Measurements from ENCODE around the gene WDR59. TPM values are rescaled to one million over a fixed set of nuclear protein-coding genes. Genes with fewer than 3 reads are reported as not detected.

WDR59 gene
- total RNA-seq, 4 donors from 2014 or later, result 29.1 to 112 (median 42.6) TPM

- DNase-seq, result no peak
These were observed 116.4 kb downstream of the WDR59 start for GRCh38 chr16:74868501-74868900.

GRCh38 chr16:74868035-74868434, 116.9 kb downstream of the WDR59 start:
- intact Hi-C loops (cut with DNase I; ENCODE audit: low total_unique reads) (no loop called here), in situ Hi-C loops (cut with MboI; ENCODE audit: low pct_ligation_motif_present in 1 of 4, low pct_unique_long_range_greater_than_20kb in 1 of 4, low sequenced_read_pairs in 3 of 4) (loop anchor here (10.0 to 25.0 kb wide), 3 partner anchors 53 to 156 kb away; partner anchors contain the start of gene MLKL (in 2 of the 4))
- Histone ChIP-seq H3K27me3 (no peaks in the 10 kb centered on the region), H3K9me3 (no peaks in the 10 kb centered on the region), H3K4me1 (no peaks in the 10 kb centered on the region), H3K4me3 (no peak overlapping the region), H3K36me3 (no peaks in the 10 kb centered on the region), H3K27ac (peak overlapping the region in 1 of 4 donors; percentile 7)
- no peak for TF ChIP-seq POLR2A (IDR thresholded peaks at IDR 0.05)
- TF ChIP-seq EP300 (IDR thresholded peaks at IDR 0.05; ENCODE audit: low read depth), result no peak
- TF ChIP-seq, protein P1, sequence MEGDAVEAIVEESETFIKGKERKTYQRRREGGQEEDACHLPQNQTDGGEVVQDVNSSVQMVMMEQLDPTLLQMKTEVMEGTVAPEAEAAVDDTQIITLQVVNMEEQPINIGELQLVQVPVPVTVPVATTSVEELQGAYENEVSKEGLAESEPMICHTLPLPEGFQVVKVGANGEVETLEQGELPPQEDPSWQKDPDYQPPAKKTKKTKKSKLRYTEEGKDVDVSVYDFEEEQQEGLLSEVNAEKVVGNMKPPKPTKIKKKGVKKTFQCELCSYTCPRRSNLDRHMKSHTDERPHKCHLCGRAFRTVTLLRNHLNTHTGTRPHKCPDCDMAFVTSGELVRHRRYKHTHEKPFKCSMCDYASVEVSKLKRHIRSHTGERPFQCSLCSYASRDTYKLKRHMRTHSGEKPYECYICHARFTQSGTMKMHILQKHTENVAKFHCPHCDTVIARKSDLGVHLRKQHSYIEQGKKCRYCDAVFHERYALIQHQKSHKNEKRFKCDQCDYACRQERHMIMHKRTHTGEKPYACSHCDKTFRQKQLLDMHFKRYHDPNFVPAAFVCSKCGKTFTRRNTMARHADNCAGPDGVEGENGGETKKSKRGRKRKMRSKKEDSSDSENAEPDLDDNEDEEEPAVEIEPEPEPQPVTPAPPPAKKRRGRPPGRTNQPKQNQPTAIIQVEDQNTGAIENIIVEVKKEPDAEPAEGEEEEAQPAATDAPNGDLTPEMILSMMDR (IDR thresholded peaks at IDR 0.05), result no peak
- no peak for TF ChIP-seq POLR2AphosphoS5 (IDR thresholded peaks at IDR 0.05)
- whole genome bisulfite sequencing, 2 donors (ENCODE audit: low coverage in 1 of 2), result 61 to 79% methylated on average over 4 to 5 of the region's 5 CpGs
- DNase-seq, result no peak

More at GRCh38 chr16:74868501-74868900, 116.4 kb downstream of the WDR59 start:
- TF ChIP-seq POLR2A (IDR thresholded peaks at IDR 0.05) (no peak), EP300 (IDR thresholded peaks at IDR 0.05; ENCODE audit: low read depth) (no peak), POLR2AphosphoS5 (IDR thresholded peaks at IDR 0.05) (no peak)
- TF ChIP-seq, protein P1 (IDR thresholded peaks at IDR 0.05), result no peak
- Histone ChIP-seq H3K4me1 (no peaks in the 10 kb centered on the region), H3K9me3 (no peaks in the 10 kb centered on the region), H3K36me3 (peaks cover 0 to 1% (median 0%) of the 10 kb centered on the region in 4 donors), H3K4me3 (no peak overlapping the region), H3K27me3 (no peaks in the 10 kb centered on the region), H3K27ac (peak overlapping the region in 1 of 4 donors; percentile 7)
- WGBS, 2 donors (ENCODE audit: low coverage in 1 of 2), result 9 to 19% methylated on average over 3 to 6 of the region's 6 CpGs
- intact Hi-C loops (cut with DNase I; ENCODE audit: low total_unique reads), result no loop called here
- in situ Hi-C loops (cut with MboI; ENCODE audit: low pct_ligation_motif_present in 1 of 4, low pct_unique_long_range_greater_than_20kb in 1 of 4, low sequenced_read_pairs in 3 of 4), result loop anchor here (10.0 to 25.0 kb wide), 3 partner anchors 54 to 156 kb away; partner anchors contain the start of gene MLKL (in 2 of the 4)

DNA sequence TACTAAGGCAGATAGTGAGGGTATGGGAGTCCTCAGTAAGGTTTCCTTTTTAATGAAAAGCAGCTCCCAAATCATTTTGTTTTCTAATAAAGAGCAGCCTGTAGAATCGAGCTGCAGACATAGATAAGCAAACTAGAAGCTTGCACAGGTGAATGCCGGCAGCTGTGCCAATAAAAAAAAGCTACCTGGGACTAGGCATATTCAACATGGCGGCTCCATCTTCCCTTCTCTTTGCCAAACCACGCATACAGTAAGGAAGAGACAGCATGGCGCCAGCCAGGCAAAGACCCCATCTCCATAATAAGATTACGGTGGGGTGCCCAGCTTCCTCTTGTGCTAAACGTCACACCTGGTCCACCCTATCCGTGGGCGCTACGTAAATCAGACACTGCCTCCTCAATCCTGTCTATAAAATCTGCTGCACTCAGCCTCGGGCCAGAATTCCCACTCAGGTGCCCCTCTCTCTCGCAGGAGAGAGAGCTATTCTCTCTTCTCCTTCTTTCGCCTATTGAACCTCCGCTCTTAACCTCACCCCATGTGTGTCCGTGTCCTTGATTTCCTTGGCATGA, 117.6 kb downstream of the WDR59 start:
- Histone ChIP-seq H3K9me3 (no peaks in the 10 kb centered on the region), H3K36me3 (no peaks in the 10 kb centered on the region), H3K27me3 (no peaks in the 10 kb centered on the region), H3K27ac (no peak overlapping the region), H3K4me1 (no peaks in the 10 kb centered on the region), H3K4me3 (no peak overlapping the region)
- WGBS, 2 donors (ENCODE audit: low coverage in 1 of 2), result 57 to 80% methylated on average over 10 to 15 of the region's 15 CpGs
- TF ChIP-seq POLR2A (IDR thresholded peaks at IDR 0.05) (no peak), POLR2AphosphoS5 (IDR thresholded peaks at IDR 0.05) (no peak), EP300 (IDR thresholded peaks at IDR 0.05; ENCODE audit: low read depth) (no peak)
- TF ChIP-seq, protein P1 (IDR thresholded peaks at IDR 0.05), result no peak
- in situ Hi-C loops (cut with MboI; ENCODE audit: low pct_ligation_motif_present in 1 of 4, low pct_unique_long_range_greater_than_20kb in 1 of 4, low sequenced_read_pairs in 3 of 4), result loop anchor here (10.0 to 25.0 kb wide), 3 partner anchors 53 to 155 kb away; partner anchors contain the start of gene MLKL (in 2 of the 4)
- DNase-seq, result no peak
- intact Hi-C loops (cut with DNase I; ENCODE audit: low total_unique reads), result no loop called here

- DNase-seq, result no peak
- intact Hi-C loops (cut with DNase I; ENCODE audit: low total_unique reads), result no loop called here
- TF ChIP-seq POLR2AphosphoS5 (IDR thresholded peaks at IDR 0.05) (no peak), EP300 (IDR thresholded peaks at IDR 0.05; ENCODE audit: low read depth) (no peak), POLR2A (IDR thresholded peaks at IDR 0.05) (no peak)
- TF ChIP-seq, protein P1 (IDR thresholded peaks at IDR 0.05), result no peak
These were observed 118.9 kb downstream of the WDR59 start for GRCh38 chr16:74865922-74866598.

More at GRCh38 chr16:74865922-74866598, 118.9 kb downstream of the WDR59 start:
- Histone ChIP-seq H3K27ac (no peak overlapping the region), H3K9me3 (no peaks in the 10 kb centered on the region), H3K4me1 (no peaks in the 10 kb centered on the region), H3K36me3 (no peaks in the 10 kb centered on the region), H3K27me3 (no peaks in the 10 kb centered on the region), H3K4me3 (no peak overlapping the region)
- 44 to 54% methylated on average over 2 to 12 of the region's 12 CpGs for WGBS, 2 donors (ENCODE audit: low coverage in 1 of 2)
- in situ Hi-C loops (cut with MboI; ENCODE audit: low pct_ligation_motif_present in 1 of 4, low pct_unique_long_range_greater_than_20kb in 1 of 4, low sequenced_read_pairs in 3 of 4), result loop anchor here (10.0 to 25.0 kb wide), 3 partner anchors 51 to 154 kb away; partner anchors contain the start of gene MLKL (in 2 of the 4)

All from transverse colon (tissue), 4 donors.